Measurements from ENCODE around the gene FBXL20. TPM values are rescaled to one million over a fixed set of nuclear protein-coding genes. Genes with fewer than 3 reads are reported as not detected.

Gene FBXL20
- total RNA-seq, 3 donors from 2014 or later (not counting 1 experiment from before 2014, with no cell fraction given), result 25.5 to 34.2 (median 32.4) TPM

DNA sequence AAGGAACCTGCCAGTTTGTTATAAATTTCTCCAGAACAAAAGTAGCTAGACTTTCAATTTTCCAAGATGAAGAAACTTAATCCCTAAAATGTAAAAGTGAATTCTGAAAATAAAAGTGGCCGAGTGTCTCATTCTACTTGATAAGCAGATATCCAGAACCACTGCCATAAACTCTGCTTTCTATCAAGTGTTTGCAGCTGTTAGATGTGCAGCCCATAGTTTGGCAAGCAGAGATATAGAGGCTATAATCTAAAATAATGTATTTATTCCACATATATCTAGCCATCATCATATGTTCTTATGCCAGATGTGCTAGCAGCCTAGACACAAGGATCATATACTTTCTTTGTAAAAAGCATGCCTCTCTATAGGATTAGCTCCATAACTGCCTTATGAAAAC, 14.7 kb upstream of the FBXL20 start:
- no peak overlapping the region for H3K4me3 ChIP-seq (ENCODE audit: low read length)
- intact Hi-C loops (cut with micrococcal nuclease), result no loop called here
- ATAC-seq (no peak), DNase-seq (no peak)
- H3K27me3 Mint-ChIP-seq (ENCODE audit: low read depth in 2 of 2), result no peaks in the 10 kb centered on the region
- no peaks in the 10 kb centered on the region for H3K27me3 ChIP-seq (ENCODE audit: control insufficient read depth, insufficient read depth, low read length)
- peaks cover 21% of the 10 kb centered on the region for H3K36me3 Mint-ChIP-seq
- no peaks in the 10 kb centered on the region for H3K4me1 ChIP-seq (ENCODE audit: control insufficient read depth, insufficient read depth, low read length)
- no peaks in the 10 kb centered on the region for H3K9me3 ChIP-seq (ENCODE audit: control insufficient read depth, insufficient read depth, low read length)
- TF ChIP-seq, protein P1, sequence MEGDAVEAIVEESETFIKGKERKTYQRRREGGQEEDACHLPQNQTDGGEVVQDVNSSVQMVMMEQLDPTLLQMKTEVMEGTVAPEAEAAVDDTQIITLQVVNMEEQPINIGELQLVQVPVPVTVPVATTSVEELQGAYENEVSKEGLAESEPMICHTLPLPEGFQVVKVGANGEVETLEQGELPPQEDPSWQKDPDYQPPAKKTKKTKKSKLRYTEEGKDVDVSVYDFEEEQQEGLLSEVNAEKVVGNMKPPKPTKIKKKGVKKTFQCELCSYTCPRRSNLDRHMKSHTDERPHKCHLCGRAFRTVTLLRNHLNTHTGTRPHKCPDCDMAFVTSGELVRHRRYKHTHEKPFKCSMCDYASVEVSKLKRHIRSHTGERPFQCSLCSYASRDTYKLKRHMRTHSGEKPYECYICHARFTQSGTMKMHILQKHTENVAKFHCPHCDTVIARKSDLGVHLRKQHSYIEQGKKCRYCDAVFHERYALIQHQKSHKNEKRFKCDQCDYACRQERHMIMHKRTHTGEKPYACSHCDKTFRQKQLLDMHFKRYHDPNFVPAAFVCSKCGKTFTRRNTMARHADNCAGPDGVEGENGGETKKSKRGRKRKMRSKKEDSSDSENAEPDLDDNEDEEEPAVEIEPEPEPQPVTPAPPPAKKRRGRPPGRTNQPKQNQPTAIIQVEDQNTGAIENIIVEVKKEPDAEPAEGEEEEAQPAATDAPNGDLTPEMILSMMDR (IDR thresholded peaks at IDR 0.05), result no peak
- no peak overlapping the region for H3K27ac ChIP-seq (ENCODE audit: low read length)
- no peak overlapping the region for H3K4me3 Mint-ChIP-seq
- H3K4me1 Mint-ChIP-seq, result no peaks in the 10 kb centered on the region
- no peak overlapping the region for H3K27ac Mint-ChIP-seq
- H3K9me3 Mint-ChIP-seq, result no peaks in the 10 kb centered on the region
- WGBS (ENCODE audit: insufficient coverage), result no CpG with 5 or more reads among the region's 1 CpG
- peaks cover 61% of the 10 kb centered on the region for H3K36me3 ChIP-seq (ENCODE audit: control insufficient read depth, insufficient read depth, low read length)

DNA sequence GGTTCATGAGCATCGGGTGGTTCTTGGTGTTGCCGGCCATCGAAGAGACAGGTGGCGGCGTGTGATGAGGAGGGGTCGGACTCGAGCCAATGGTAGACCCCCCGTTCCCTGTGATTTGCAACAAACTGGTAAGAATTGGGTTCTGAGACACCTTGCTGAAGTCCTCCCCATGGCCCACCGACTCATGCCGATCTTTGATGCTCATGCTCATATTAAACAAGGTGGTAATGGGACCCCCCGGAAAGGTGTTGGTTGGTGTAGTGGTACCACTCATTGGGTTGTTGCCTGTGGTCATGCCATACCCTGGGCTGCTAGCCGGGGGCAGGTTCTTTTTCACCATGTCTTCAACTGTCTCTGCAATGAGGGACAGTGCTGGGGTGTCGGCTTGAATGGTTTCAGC, 8.9 kb upstream of the FBXL20 start:
- no peak for DNase-seq
- H3K27ac ChIP-seq (ENCODE audit: low read length), result no peak overlapping the region
- no peaks in the 10 kb centered on the region for H3K4me1 ChIP-seq (ENCODE audit: control insufficient read depth, insufficient read depth, low read length)
- H3K4me3 ChIP-seq (ENCODE audit: low read length), result no peak overlapping the region
- no peaks in the 10 kb centered on the region for H3K27me3 ChIP-seq (ENCODE audit: control insufficient read depth, insufficient read depth, low read length)
- Mint-ChIP-seq H3K36me3 (peaks cover 32% of the 10 kb centered on the region), H3K9me3 (no peaks in the 10 kb centered on the region), H3K4me3 (no peak overlapping the region), H3K27me3 (ENCODE audit: low read depth in 2 of 2) (no peaks in the 10 kb centered on the region), H3K4me1 (no peaks in the 10 kb centered on the region), H3K27ac (no peak overlapping the region)
- 97% methylated on average over 13 of the region's 13 CpGs for WGBS (ENCODE audit: insufficient coverage)
- intact Hi-C loops (cut with micrococcal nuclease), result no loop called here
- ATAC-seq, result no peak
- H3K9me3 ChIP-seq (ENCODE audit: control insufficient read depth, insufficient read depth, low read length), result no peaks in the 10 kb centered on the region
- TF ChIP-seq, protein P1 (IDR thresholded peaks at IDR 0.05), result no peak
- H3K36me3 ChIP-seq (ENCODE audit: control insufficient read depth, insufficient read depth, low read length), result peaks cover 56% of the 10 kb centered on the region

DNA sequence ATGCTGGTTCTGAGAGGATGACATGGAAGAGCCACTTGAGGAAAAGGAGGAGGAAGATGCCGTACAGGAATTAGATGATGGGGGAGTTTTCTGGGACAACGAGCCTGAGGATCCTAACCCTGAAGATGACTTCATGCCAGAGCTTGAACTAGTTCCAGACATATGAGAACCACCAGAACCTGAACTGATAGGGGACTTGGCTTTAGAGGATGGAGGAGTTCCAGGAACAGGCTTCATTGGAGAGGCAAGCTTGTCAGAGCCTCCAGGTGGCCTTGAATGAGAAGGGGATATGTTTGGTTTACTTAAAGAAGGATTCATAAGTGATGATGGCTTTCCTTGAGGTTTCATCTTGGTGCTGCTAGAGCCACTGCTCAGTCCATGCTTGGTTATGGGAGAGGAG, 6.9 kb upstream of the FBXL20 start:
- 98% methylated on average over 2 of the region's 2 CpGs for WGBS (ENCODE audit: insufficient coverage)
- Histone ChIP-seq H3K27ac (ENCODE audit: low read length) (no peak overlapping the region), H3K27me3 (ENCODE audit: control insufficient read depth, insufficient read depth, low read length) (no peaks in the 10 kb centered on the region), H3K36me3 (ENCODE audit: control insufficient read depth, insufficient read depth, low read length) (peaks cover 41% of the 10 kb centered on the region), H3K4me3 (ENCODE audit: low read length) (no peak overlapping the region), H3K4me1 (ENCODE audit: control insufficient read depth, insufficient read depth, low read length) (no peaks in the 10 kb centered on the region), H3K9me3 (ENCODE audit: control insufficient read depth, insufficient read depth, low read length) (no peaks in the 10 kb centered on the region)
- peaks cover 27% of the 10 kb centered on the region for H3K36me3 Mint-ChIP-seq
- no peaks in the 10 kb centered on the region for H3K27me3 Mint-ChIP-seq (ENCODE audit: low read depth in 2 of 2)
- H3K4me1 Mint-ChIP-seq, result no peaks in the 10 kb centered on the region
- H3K27ac Mint-ChIP-seq, result no peak overlapping the region
- TF ChIP-seq, protein P1 (IDR thresholded peaks at IDR 0.05), result no peak
- no peaks in the 10 kb centered on the region for H3K9me3 Mint-ChIP-seq
- intact Hi-C loops (cut with micrococcal nuclease), result no loop called here
- DNase-seq, result no peak
- ATAC-seq, result no peak
- H3K4me3 Mint-ChIP-seq, result no peak overlapping the region

DNA sequence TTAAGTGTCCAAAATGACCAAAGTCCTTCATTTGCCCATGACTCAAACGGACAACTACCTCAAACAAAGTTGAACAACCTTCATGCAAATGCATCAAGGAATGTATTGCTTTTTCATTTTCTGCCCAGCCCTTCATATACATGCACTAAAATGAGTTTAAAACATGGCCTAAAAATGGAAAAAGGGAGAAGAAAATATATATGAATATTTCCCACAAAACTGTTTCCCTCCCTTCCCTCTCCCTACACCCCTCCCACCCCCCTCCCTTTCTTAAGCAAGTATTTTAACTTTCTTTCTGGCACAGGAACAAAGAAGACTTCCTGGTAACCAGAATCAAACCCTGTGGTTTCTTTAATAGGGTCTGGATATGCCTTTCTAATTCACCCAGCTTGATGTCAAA, 5.5 kb upstream of the FBXL20 start:
- Histone ChIP-seq H3K27me3 (ENCODE audit: control insufficient read depth, insufficient read depth, low read length) (no peaks in the 10 kb centered on the region), H3K9me3 (ENCODE audit: control insufficient read depth, insufficient read depth, low read length) (no peaks in the 10 kb centered on the region), H3K27ac (ENCODE audit: low read length) (no peak overlapping the region), H3K36me3 (ENCODE audit: control insufficient read depth, insufficient read depth, low read length) (peaks cover 37% of the 10 kb centered on the region), H3K4me3 (ENCODE audit: low read length) (no peak overlapping the region), H3K4me1 (ENCODE audit: control insufficient read depth, insufficient read depth, low read length) (peaks cover 5% of the 10 kb centered on the region)
- H3K27ac Mint-ChIP-seq, result no peak overlapping the region
- WGBS (ENCODE audit: insufficient coverage), result 100% methylated on average over 1 of the region's 1 CpG
- peaks cover 27% of the 10 kb centered on the region for H3K36me3 Mint-ChIP-seq
- H3K4me1 Mint-ChIP-seq, result peaks cover 0 to 3% of the 10 kb centered on the region in 2 donors
- TF ChIP-seq, protein P1 (IDR thresholded peaks at IDR 0.05), result no peak
- no peak overlapping the region for H3K4me3 Mint-ChIP-seq
- H3K9me3 Mint-ChIP-seq, result no peaks in the 10 kb centered on the region
- DNase-seq (no peak), ATAC-seq (no peak)
- no peaks in the 10 kb centered on the region for H3K27me3 Mint-ChIP-seq (ENCODE audit: low read depth in 2 of 2)
- intact Hi-C loops (cut with micrococcal nuclease), result no loop called here

All from natural killer cell (primary cell).